Activated CD4-positive, alpha-beta T cell treated with anti-CD3 and anti-CD28 coated beads, Interleukin-2, amount 10 ng/mL, durations not matched to agents 24 days and 14 days (primary cell): Measurements from ENCODE around the gene CUL4B. TPM values are rescaled to one million over a fixed set of nuclear protein-coding genes. Genes with fewer than 3 reads are reported as not detected.

Source experiments
- DNase-seq: peaks from one replicate; pipeline ENCODE4 v3.0.0; 2022
- H3K27ac Mint-ChIP-seq: one replicate; pipeline ENCODE4 v1.8.0; 2022; ENCODE audit warnings: mild to moderate bottlenecking, mixed read lengths
- H3K27me3 Mint-ChIP-seq: one replicate; pipeline ENCODE4 v1.8.0; 2022; ENCODE audit warnings: mixed read lengths
- H3K36me3 Mint-ChIP-seq: one replicate; pipeline ENCODE4 v1.8.0; 2022; ENCODE audit warnings: low read depth, mild to moderate bottlenecking, mixed read lengths
- H3K4me1 Mint-ChIP-seq: one replicate; pipeline ENCODE4 v1.8.0; 2021; ENCODE audit warnings: mixed read lengths
- H3K4me3 Mint-ChIP-seq: one replicate; pipeline ENCODE4 v1.8.0; 2022; ENCODE audit warnings: mild to moderate bottlenecking, moderate library complexity, mixed read lengths
- H3K9me3 Mint-ChIP-seq: one replicate; pipeline ENCODE4 v1.8.0; 2021; ENCODE audit warnings: mixed read lengths
- intact Hi-C: fragments of 100-400 bp; cut with micrococcal nuclease; formaldehyde crosslinking; loops from one replicate; pipeline ENCODE4 v1.15.1; 2023
- total RNA-seq: library from RNA; stranded (reverse); gene quantifications from 2 replicates; pipeline ENCODE4 v1.2.3, GENCODE V29; 2022

The CUL4B gene
- total RNA-seq, 1 donor from 2014 or later, result 30.4 TPM

DNA sequence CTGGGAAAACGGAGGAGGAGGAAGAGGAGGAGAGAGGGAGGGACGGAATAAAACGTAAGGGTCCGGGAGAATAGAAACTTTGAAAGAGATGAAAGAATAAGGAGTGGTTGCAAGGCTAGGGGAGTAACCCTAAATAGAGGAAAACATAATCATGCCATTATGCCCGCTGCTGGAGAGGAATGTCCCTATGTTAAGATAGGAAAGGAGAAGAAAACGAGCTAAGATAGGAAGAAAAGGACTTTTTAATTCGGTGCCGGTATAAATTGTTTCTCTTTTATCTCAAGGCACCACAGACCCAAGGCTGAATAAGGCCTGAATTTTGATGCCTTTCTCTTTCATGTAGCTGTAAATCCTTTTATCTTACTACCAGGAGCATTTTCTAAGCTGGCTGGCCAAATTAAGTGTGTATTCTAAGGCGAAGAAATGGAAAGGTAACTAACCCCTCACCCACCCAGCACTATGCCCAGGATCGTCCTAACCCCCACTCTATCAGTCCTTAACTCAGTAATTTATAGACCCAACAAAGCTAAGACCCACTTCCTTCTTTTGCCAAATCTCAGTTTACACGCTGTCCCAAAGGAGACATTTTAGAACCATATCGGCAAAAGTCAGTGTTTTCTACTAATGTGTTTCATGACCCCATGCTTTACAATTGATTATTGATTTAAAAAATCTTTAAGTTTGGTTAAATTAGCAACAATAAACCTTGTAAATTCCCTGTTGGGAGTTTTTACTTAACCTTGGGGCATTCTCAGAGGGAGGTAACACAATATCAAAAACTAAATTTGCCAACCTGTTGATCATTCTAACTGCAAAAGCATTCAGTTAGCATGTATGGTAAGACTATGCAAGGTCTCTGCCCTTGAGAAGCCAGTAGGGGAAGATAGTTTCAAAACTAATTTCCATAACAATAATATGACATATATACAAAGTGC, 1.1 kb upstream of the CUL4B start:
- intact Hi-C loops, result loop anchor here (1.0 to 2.0 kb wide), 6 partner anchors 42 to 746 kb away; partner anchors contain the start of genes C1GALT1C1, MCTS1 and ZBTB33
- peak overlapping the region; percentile 99 for H3K4me3 Mint-ChIP-seq
- H3K9me3 Mint-ChIP-seq, result no peaks in the 10 kb centered on the region
- H3K27ac Mint-ChIP-seq, result peak overlapping the region; percentile 99
- H3K4me1 Mint-ChIP-seq, result peaks cover 19% of the 10 kb centered on the region
- H3K27me3 Mint-ChIP-seq, result no peaks in the 10 kb centered on the region
- H3K36me3 Mint-ChIP-seq, result peaks cover 4% of the 10 kb centered on the region
- DNase-seq, result no peak

- Mint-ChIP-seq H3K9me3 (no peaks in the 10 kb centered on the region), H3K4me3 (peak overlapping the region; percentile 99), H3K27me3 (no peaks in the 10 kb centered on the region), H3K4me1 (peaks cover 21% of the 10 kb centered on the region), H3K27ac (peak overlapping the region; percentile 99), H3K36me3 (peaks cover 11% of the 10 kb centered on the region)
- DNase-seq, result peak; percentile 82
- intact Hi-C loops, result loop anchor here (1.0 to 2.0 kb wide), 2 partner anchors 10 to 310 kb away; partner anchors contain the start of gene ZBTB33
These were observed 339 bp downstream of the CUL4B start for GRCh38 chrX:120560405-120560841.

DNA sequence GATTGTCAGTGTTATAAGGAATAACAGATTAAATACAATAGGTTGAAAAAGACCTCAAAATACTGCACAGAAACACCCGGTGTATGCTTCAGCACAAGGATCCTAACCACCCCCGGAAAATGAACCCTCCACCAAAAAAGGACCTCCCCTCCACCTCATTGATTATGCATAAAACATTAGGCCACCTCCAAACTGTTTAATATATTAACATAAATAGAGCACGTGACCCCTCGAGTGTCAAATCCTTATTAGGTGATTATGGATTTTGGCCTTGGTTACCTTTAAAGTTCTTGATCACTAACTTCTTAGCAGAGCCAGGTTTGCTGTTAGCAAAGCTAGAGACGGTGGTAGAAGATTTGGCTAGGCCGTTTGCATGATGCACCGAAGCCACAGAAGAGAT, 958 bp downstream of the CUL4B start:
- no peaks in the 10 kb centered on the region for H3K9me3 Mint-ChIP-seq
- peak; percentile 59 for DNase-seq
- peaks cover 22% of the 10 kb centered on the region for H3K4me1 Mint-ChIP-seq
- no peaks in the 10 kb centered on the region for H3K27me3 Mint-ChIP-seq
- peak overlapping the region; percentile 99 for H3K27ac Mint-ChIP-seq
- intact Hi-C loops, result loop anchor here (1.0 to 2.0 kb wide), 2 partner anchors 10 to 309 kb away; partner anchors contain the start of gene ZBTB33
- H3K4me3 Mint-ChIP-seq, result peak overlapping the region; percentile 99
- H3K36me3 Mint-ChIP-seq, result peaks cover 15% of the 10 kb centered on the region

DNA sequence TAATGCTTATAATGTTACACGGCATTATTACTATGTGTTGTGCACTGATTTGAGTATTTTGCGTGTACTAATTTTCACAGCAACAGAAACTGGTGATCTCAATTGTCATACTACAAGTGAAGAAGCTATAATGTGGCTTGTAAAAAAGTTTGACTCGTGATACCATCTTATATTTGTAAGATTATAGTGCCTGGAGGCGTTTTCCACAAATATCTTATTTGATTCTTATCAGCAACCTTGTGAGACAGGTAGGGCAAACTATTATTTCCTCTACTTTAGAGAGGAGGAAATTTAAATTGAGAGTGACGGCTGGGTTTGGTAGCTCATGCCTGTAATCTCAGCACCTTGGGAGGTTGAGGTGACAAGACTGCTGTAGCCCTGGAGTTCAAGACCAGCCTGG, 4.5 kb downstream of the CUL4B start:
- Mint-ChIP-seq H3K4me1 (peaks cover 15% of the 10 kb centered on the region), H3K36me3 (peaks cover 18% of the 10 kb centered on the region), H3K27me3 (no peaks in the 10 kb centered on the region), H3K4me3 (no peak overlapping the region), H3K27ac (no peak overlapping the region), H3K9me3 (no peaks in the 10 kb centered on the region)
- DNase-seq, result no peak
- intact Hi-C loops, result no loop called here

DNA sequence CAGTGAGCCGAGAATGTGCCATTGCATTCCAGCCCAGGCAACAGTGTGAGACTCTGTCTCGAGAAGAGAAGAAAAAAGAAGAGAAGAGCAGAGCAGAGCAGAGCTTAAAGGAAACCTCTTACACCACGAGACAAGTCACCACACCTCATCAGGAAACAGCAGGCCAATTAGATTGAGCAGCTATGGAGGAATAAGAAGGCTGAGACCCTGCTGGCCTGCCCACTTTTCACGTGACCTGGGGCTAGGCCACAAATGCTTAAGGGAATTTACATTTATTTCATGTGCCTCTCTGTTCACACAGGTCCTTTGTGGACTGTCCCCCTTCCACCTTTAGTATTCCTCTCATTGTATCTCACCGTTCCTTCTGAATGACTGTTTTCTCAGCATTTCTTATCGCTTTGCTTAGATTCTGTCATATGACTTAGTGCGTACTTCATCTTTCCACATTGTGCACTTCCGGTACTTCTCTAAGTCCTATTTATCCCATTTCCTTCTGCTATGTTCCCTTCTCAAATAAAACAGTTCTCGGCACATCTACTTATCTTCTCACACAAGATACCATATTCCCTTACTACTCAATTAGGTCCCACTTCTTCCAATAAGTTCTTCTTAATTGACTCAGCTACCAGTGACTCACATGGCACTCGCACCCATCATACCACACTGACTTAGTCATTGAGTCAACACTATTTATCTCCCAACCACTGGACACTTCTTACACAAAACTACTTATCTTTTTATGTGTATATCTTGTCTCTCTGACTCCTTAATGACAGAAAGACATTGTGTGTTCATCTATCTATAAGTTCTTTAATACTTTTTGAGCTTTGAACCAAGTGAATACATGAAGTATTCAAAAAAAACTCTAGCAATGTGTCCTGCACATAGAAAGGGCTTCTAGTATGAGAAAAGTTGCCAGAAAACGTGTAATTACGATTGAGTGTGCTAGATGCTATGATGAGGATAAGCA, 11.0 kb downstream of the CUL4B start:
- no peak overlapping the region for H3K4me3 Mint-ChIP-seq
- H3K27ac Mint-ChIP-seq, result peak overlapping the region; percentile 20
- intact Hi-C loops, result loop anchor here (1.0 kb wide), 1 partner anchor 11 kb away; the partner anchor contains the start of gene CUL4B
- no peaks in the 10 kb centered on the region for H3K9me3 Mint-ChIP-seq
- peaks cover 11% of the 10 kb centered on the region for H3K4me1 Mint-ChIP-seq
- peaks cover 16% of the 10 kb centered on the region for H3K36me3 Mint-ChIP-seq
- no peaks in the 10 kb centered on the region for H3K27me3 Mint-ChIP-seq
- no peak for DNase-seq

DNA sequence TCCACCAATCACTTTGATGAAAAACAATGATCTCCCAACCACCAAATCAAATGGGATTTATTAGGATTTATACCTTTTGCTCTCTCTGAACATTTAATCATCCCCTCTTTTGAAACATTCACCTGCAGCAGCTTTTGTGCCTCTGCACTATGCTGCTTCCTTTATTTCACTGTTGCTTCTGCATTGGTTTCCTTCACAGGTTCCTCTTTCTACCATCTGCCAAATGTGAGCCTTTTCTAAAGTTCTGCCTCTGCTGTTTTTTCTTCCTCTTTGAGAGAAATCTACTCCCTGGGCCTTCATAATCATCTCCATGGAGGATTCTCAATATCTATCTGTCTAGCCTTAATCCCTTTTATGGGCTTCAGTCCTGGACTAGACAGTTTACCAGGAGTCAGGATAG, 24.7 kb downstream of the CUL4B start:
- peaks cover 25% of the 10 kb centered on the region for H3K36me3 Mint-ChIP-seq
- H3K27me3 Mint-ChIP-seq, result no peaks in the 10 kb centered on the region
- no peak for DNase-seq
- no peaks in the 10 kb centered on the region for H3K9me3 Mint-ChIP-seq
- no peak overlapping the region for H3K4me3 Mint-ChIP-seq
- intact Hi-C loops, result no loop called here
- peaks cover 3% of the 10 kb centered on the region for H3K4me1 Mint-ChIP-seq
- no peak overlapping the region for H3K27ac Mint-ChIP-seq

DNA sequence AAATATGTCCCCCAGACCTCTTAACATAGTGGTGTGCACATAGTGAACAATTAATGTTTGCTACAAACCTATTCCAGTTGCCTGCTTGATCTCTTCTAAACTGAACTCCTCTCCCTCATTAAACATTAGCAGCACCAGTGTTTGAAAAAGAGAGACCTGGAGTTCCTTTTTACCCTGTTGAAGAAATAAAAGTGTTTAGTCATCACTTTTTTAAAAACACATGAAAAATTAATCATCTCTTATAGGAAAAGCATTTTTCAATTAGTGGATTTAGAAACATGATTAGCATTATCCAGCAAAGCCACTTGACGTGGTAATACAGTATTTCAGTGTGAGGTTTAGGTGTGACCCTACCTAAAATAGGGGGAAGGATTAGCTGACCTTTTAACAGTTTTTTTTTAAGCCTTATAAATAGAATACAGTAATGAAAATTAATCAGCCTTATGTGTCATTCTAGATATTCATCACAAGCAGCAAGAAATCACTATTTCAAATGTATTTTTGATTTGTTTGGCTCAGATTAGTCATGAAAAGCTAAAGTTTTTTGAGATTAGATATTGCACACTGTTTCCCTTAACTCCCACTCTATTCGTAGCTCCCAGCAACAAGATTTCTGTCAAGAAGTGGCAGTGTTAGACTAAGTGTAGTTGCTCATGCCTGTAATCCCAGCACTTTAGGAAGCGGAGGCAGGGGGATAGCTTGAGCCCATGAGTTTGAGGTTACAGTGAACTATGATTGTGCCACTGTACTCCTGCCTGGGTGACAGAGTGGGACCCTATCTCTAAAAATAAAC, 26.2 kb downstream of the CUL4B start:
- Mint-ChIP-seq H3K27me3 (no peaks in the 10 kb centered on the region), H3K4me3 (no peak overlapping the region), H3K4me1 (peaks cover 3% of the 10 kb centered on the region), H3K27ac (peak overlapping the region; percentile 20), H3K9me3 (no peaks in the 10 kb centered on the region), H3K36me3 (peaks cover 24% of the 10 kb centered on the region)
- DNase-seq, result no peak
- intact Hi-C loops, result no loop called here

DNA sequence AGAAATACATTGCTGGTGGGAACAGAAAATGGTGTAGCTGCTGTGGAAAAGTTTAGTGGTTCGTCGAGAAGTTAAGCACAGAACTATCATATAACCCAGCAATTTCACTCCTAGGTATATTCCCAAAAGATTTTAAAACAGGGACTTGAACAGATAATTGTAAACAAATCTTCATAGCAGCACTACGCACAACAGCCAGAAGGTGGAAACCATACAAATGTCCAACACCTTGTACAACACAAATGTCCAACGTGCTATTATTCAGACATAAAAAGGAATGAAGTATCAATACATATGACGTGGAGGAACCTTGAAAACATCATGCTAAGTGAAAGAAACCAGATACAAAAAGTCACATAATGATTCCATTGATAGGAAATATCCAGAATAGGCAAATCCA, 37.9 kb downstream of the CUL4B start:
- intact Hi-C loops, result no loop called here
- Mint-ChIP-seq H3K4me1 (no peaks in the 10 kb centered on the region), H3K36me3 (peaks cover 12% of the 10 kb centered on the region), H3K9me3 (no peaks in the 10 kb centered on the region), H3K27ac (no peak overlapping the region), H3K4me3 (no peak overlapping the region), H3K27me3 (no peaks in the 10 kb centered on the region)
- DNase-seq, result no peak

DNA sequence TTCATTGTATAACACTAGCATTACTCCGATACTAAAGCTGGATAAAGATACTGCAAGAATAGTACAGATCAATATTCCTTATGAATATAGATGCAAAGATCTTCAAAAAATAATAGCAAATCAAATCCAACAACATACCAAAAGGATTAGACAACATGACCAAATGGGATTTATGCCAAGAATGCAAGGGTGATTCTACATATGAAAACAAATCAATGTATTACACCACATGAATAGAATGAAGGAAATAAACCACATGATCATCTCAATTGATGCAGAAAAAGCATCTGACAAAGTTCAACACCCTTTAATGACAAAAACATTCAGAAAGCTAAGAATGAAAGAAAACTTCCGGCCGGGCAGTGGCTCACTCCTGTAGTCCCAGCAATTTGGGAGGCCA, 42.8 kb downstream of the CUL4B start:
- Mint-ChIP-seq H3K27me3 (no peaks in the 10 kb centered on the region), H3K4me3 (no peak overlapping the region), H3K4me1 (no peaks in the 10 kb centered on the region), H3K9me3 (no peaks in the 10 kb centered on the region), H3K27ac (no peak overlapping the region), H3K36me3 (peaks cover under 1% of the 10 kb centered on the region)
- DNase-seq, result no peak
- intact Hi-C loops, result no loop called here

DNA sequence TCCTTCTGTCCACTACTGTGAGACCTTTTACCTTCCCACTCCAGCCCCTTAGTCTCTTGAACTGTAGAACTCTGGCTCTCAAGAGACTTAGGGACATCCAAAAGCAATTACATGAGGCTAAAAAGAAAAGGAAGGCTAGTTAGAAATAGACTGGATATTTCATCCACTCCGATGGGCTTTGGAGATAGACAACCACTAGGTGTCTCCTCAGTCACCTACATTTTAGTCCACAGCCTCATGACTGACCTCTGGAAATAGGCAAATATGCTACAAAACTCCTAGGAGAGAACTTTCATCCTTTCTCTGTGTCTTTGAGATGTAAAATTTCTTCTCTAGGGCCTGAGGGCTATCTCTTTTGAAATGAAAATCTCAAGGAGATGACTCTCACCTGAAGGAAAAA, 46.5 kb downstream of the CUL4B start:
- H3K27ac Mint-ChIP-seq, result no peak overlapping the region
- no peak overlapping the region for H3K4me3 Mint-ChIP-seq
- H3K36me3 Mint-ChIP-seq, result no peaks in the 10 kb centered on the region
- no peaks in the 10 kb centered on the region for H3K9me3 Mint-ChIP-seq
- no peak for DNase-seq
- no peaks in the 10 kb centered on the region for H3K27me3 Mint-ChIP-seq
- intact Hi-C loops, result no loop called here
- no peaks in the 10 kb centered on the region for H3K4me1 Mint-ChIP-seq

DNA sequence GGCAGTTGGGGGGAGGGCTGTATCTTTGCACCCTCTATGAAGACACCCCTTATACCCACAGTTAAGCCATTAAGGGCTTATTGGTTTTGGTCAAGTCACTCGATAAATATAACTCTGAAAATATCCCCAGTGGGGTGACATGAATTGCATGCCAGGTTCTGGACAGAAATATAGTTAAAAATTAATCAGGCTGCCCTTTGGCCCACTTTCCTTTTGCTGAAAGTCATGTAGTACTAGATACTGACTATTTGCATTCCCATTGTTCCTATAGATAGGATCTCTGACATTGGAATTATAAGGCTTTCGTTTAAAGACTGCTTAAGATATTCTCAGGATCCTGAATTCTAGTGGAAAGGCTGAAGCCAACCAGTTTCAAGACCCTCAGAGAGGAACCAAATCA, 48.1 kb downstream of the CUL4B start:
- no peak for DNase-seq
- H3K4me3 Mint-ChIP-seq, result no peak overlapping the region
- H3K27ac Mint-ChIP-seq, result no peak overlapping the region
- H3K36me3 Mint-ChIP-seq, result no peaks in the 10 kb centered on the region
- no peaks in the 10 kb centered on the region for H3K27me3 Mint-ChIP-seq
- no peaks in the 10 kb centered on the region for H3K9me3 Mint-ChIP-seq
- no peaks in the 10 kb centered on the region for H3K4me1 Mint-ChIP-seq
- intact Hi-C loops, result no loop called here

DNA sequence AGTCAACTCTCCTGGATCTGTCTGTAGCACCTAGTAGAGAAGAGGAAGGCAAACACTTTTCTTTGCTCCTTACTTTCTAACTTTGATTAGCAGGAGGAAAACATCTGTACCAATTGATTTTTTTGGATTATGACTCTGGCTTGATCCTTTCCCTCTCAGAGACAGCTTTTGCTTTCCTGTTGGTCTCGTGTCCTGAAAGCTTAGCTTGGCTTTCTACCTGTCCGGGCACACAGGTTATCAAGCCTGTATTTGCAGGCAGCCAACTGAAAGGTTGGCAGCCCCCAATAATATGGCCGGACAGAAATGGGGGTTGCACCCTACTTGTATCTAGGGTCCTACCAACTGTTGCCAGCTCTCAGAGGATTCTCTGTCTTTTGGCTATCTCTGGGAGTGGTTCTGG, 48.5 kb downstream of the CUL4B start:
- no peaks in the 10 kb centered on the region for H3K9me3 Mint-ChIP-seq
- intact Hi-C loops, result no loop called here

DNA sequence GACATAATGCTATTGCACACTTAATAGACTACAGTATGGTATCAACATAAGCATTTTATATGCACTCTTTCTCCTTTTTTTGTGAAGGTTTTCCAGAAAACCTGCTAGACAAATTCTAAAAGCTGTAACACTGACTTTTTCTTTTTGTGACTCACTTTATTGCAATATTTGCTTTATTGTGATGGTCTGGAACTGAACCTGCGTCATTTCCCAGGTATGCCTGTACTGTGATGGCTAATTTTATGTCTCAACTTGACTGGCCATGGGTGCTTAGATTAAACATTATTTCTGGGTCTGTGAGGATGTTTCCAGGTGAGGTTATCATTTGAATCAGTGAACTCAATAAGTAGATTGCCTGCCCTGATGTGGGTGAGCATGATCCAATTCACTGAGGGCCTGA, 56.2 kb downstream of the CUL4B start:
- Mint-ChIP-seq H3K36me3 (no peaks in the 10 kb centered on the region), H3K4me3 (no peak overlapping the region), H3K9me3 (no peaks in the 10 kb centered on the region), H3K27ac (no peak overlapping the region), H3K4me1 (no peaks in the 10 kb centered on the region), H3K27me3 (no peaks in the 10 kb centered on the region)
- no peak for DNase-seq
- intact Hi-C loops, result no loop called here

More for the DNA sequence above, 48.5 kb downstream of the CUL4B start:
- Mint-ChIP-seq H3K4me3 (no peak overlapping the region), H3K27me3 (no peaks in the 10 kb centered on the region), H3K27ac (no peak overlapping the region), H3K36me3 (no peaks in the 10 kb centered on the region), H3K4me1 (no peaks in the 10 kb centered on the region)
- DNase-seq, result no peak
